Adrenal gland (tissue), 5 donors: ENCODE measurements around the gene CIBAR2.

Experiments used
- POLR2A ChIP-seq, 2 donors: fragments of 450-650 bp; IDR thresholded peaks; one replicate each; pipeline ENCODE4 v1.6.1; 2017; ENCODE audit warnings: antibody characterized with exemption in 2 of 2, mild to moderate bottlenecking in 2 of 2, moderate library complexity in 1 of 2
- TF ChIP-seq, protein P1 (sequence below), 6 experiments: fragments of 450-650 bp in 4 of 6; fragments of 200-600 bp in 2 of 6; sonication (generic) in 1 of 6; IDR thresholded peaks; 1 replicate in 5 of 6; 2 replicates in 1 of 6; pipeline versions ENCODE4 v1.5.1 to v1.8.0; 2016 to 2021; ENCODE audit warnings: antibody characterized with exemption in 6 of 6, mild to moderate bottlenecking in 2 of 6, moderate library complexity in 1 of 6
- donor health status: DM: no; HTN: no; CAD: no.

DNA sequence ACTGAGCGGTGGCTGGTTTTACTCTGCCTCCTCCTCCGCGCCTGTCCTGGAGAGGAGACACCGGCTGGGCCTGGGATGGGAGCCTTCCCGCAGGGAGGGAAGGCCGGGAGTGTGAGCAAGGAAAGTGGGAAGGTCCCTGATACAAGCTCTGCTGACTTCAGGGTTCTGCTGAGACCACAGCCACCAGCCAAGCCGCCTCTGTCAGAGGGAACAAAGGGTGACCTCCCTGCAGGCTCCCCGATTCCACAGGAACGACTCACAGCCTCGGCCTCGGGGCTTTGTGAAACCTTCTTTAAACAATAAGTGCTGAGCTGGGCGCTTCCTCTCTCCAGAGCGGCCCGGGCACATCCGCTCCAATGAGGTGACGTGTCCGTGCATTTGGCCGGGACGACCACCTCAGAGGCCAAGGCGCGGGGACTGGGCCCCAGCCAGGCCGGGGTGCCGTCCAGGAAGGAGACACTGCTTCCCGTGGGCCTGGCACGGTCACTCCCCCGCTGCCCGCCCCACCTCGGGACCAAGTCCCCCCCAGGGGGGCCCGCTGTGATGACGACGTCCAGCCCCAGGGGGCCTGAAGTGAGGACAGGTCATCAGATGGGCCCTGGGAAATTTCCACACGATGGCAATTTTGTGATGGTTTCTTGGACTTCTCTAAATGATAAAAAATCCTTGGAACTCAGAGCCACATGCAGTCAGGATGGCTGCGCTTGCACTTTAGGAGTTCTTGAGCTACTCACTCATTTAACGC lies 11.8 kb upstream of the CIBAR2 start:
- TF ChIP-seq, protein P1, sequence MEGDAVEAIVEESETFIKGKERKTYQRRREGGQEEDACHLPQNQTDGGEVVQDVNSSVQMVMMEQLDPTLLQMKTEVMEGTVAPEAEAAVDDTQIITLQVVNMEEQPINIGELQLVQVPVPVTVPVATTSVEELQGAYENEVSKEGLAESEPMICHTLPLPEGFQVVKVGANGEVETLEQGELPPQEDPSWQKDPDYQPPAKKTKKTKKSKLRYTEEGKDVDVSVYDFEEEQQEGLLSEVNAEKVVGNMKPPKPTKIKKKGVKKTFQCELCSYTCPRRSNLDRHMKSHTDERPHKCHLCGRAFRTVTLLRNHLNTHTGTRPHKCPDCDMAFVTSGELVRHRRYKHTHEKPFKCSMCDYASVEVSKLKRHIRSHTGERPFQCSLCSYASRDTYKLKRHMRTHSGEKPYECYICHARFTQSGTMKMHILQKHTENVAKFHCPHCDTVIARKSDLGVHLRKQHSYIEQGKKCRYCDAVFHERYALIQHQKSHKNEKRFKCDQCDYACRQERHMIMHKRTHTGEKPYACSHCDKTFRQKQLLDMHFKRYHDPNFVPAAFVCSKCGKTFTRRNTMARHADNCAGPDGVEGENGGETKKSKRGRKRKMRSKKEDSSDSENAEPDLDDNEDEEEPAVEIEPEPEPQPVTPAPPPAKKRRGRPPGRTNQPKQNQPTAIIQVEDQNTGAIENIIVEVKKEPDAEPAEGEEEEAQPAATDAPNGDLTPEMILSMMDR (IDR thresholded peaks at IDR 0.05) = no peak
- TF ChIP-seq POLR2A (IDR thresholded peaks at IDR 0.05) = no peak
